ENCODE results near the gene ATP2B2. TPM values are rescaled to one million over a fixed set of nuclear protein-coding genes. Genes with fewer than 3 reads are reported as not detected.

The ATP2B2 gene
- polyA plus RNA-seq, 3 donors = not detected

GRCh38 chr3:10495003-10495402, 10.4 kb downstream of the ATP2B2 start:
- H3K27ac ChIP-seq (ENCODE audit: low read depth in 1 of 2, low read length in 2 of 2) = no peak overlapping the region
- WGBS (ENCODE audit: insufficient coverage) = 48% methylated on average over 4 of the region's 4 CpGs
- no peak overlapping the region for H2AFZ ChIP-seq (ENCODE audit: insufficient read depth, low read depth, low read length, poor library complexity, severe bottlenecking)
- no peaks in the 10 kb centered on the region for H3K4me1 ChIP-seq (ENCODE audit: control insufficient read depth in 1 of 2, insufficient read depth in 2 of 2, low read length in 2 of 2)
- no peaks in the 10 kb centered on the region for H3K27me3 ChIP-seq (ENCODE audit: control insufficient read depth in 2 of 2, insufficient read depth in 2 of 2, low read length in 2 of 2)
- peaks cover 0 to 4% (median 0%) of the 10 kb centered on the region in 7 donors for H3K9me3 Mint-ChIP-seq
- no peak overlapping the region for H3K4me3 Mint-ChIP-seq
- no peak for DNase-seq
- H3K4me2 ChIP-seq (replicated peaks; ENCODE audit: extremely low read depth, low read length, poor library complexity, severe bottlenecking) = no peak overlapping the region
- no peak overlapping the region for H3K4me3 ChIP-seq (replicated peaks in 1 of 3; ENCODE audit: low read depth in 2 of 3, low read length in 3 of 3)
- no peaks in the 10 kb centered on the region for H3K36me3 ChIP-seq (replicated peaks in 1 of 2; ENCODE audit: control insufficient read depth in 1 of 2, insufficient read depth in 2 of 2, low read length in 2 of 2)
- no peaks in the 10 kb centered on the region for H3K9me3 ChIP-seq (replicated peaks in 1 of 2; ENCODE audit: control insufficient read depth in 1 of 2, insufficient read depth in 1 of 2, low read length in 2 of 2)
- intact Hi-C loops (cut with micrococcal nuclease) = no loop called here
- H3K36me3 Mint-ChIP-seq = no peaks in the 10 kb centered on the region
- peaks cover 0 to 9% (median 3%) of the 10 kb centered on the region in 3 donors for H3K27me3 Mint-ChIP-seq (ENCODE audit: low read depth in 3 of 3)
- no peaks in the 10 kb centered on the region for H3K79me2 ChIP-seq (ENCODE audit: insufficient read depth, low read length)
- no peak overlapping the region for H3K27ac Mint-ChIP-seq
- no peaks in the 10 kb centered on the region for H3K4me1 Mint-ChIP-seq
- no peaks in the 10 kb centered on the region for H4K20me1 ChIP-seq (ENCODE audit: insufficient read depth, low read length)
- TF ChIP-seq CTCF (IDR thresholded peaks at IDR 0.05) = no peak
- no peak overlapping the region for H3K9ac ChIP-seq (ENCODE audit: insufficient read depth, low read length, poor library complexity, severe bottlenecking)

GRCh38 chr3:10494180-10494579, 11.2 kb downstream of the ATP2B2 start:
- Mint-ChIP-seq H3K9me3 (peaks cover 0 to 4% (median 0%) of the 10 kb centered on the region in 7 donors), H3K27ac (no peak overlapping the region), H3K4me3 (no peak overlapping the region), H3K36me3 (no peaks in the 10 kb centered on the region), H3K4me1 (no peaks in the 10 kb centered on the region), H3K27me3 (ENCODE audit: low read depth in 3 of 3) (peaks cover 0 to 5% (median 4%) of the 10 kb centered on the region in 3 donors)
- 0% methylated on average over 1 of the region's 3 CpGs for WGBS (ENCODE audit: insufficient coverage)
- no peak overlapping the region for H3K27ac ChIP-seq (ENCODE audit: low read depth in 1 of 2, low read length in 2 of 2)
- H3K4me3 ChIP-seq (replicated peaks in 1 of 3; ENCODE audit: low read depth in 2 of 3, low read length in 3 of 3) = no peak overlapping the region
- no peaks in the 10 kb centered on the region for H3K36me3 ChIP-seq (replicated peaks in 1 of 2; ENCODE audit: control insufficient read depth in 1 of 2, insufficient read depth in 2 of 2, low read length in 2 of 2)
- DNase-seq = no peak
- no peak for TF ChIP-seq CTCF (IDR thresholded peaks at IDR 0.05)
- no peaks in the 10 kb centered on the region for H3K9me3 ChIP-seq (replicated peaks in 1 of 2; ENCODE audit: control insufficient read depth in 1 of 2, insufficient read depth in 1 of 2, low read length in 2 of 2)
- no peaks in the 10 kb centered on the region for H3K4me1 ChIP-seq (ENCODE audit: control insufficient read depth in 1 of 2, insufficient read depth in 2 of 2, low read length in 2 of 2)
- H4K20me1 ChIP-seq (ENCODE audit: insufficient read depth, low read length) = no peaks in the 10 kb centered on the region
- H3K79me2 ChIP-seq (ENCODE audit: insufficient read depth, low read length) = no peaks in the 10 kb centered on the region
- H3K27me3 ChIP-seq (ENCODE audit: control insufficient read depth in 2 of 2, insufficient read depth in 2 of 2, low read length in 2 of 2) = no peaks in the 10 kb centered on the region
- H3K9ac ChIP-seq (ENCODE audit: insufficient read depth, low read length, poor library complexity, severe bottlenecking) = no peak overlapping the region
- no peak overlapping the region for H3K4me2 ChIP-seq (replicated peaks; ENCODE audit: extremely low read depth, low read length, poor library complexity, severe bottlenecking)
- intact Hi-C loops (cut with micrococcal nuclease) = no loop called here
- no peak overlapping the region for H2AFZ ChIP-seq (ENCODE audit: insufficient read depth, low read depth, low read length, poor library complexity, severe bottlenecking)
